Iris pigment epithelial cell (primary cell): Measurements from ENCODE around the gene DERL2.
A peak's percentile ranks its signal among the peaks of the same experiment; 100 is the strongest.

Experiments used
- DNase-seq: peaks from one replicate; pipeline ENCODE4 v3.0.0-alpha.2; 2011; ENCODE audit warnings: low read depth

The DERL2 gene

DNA sequence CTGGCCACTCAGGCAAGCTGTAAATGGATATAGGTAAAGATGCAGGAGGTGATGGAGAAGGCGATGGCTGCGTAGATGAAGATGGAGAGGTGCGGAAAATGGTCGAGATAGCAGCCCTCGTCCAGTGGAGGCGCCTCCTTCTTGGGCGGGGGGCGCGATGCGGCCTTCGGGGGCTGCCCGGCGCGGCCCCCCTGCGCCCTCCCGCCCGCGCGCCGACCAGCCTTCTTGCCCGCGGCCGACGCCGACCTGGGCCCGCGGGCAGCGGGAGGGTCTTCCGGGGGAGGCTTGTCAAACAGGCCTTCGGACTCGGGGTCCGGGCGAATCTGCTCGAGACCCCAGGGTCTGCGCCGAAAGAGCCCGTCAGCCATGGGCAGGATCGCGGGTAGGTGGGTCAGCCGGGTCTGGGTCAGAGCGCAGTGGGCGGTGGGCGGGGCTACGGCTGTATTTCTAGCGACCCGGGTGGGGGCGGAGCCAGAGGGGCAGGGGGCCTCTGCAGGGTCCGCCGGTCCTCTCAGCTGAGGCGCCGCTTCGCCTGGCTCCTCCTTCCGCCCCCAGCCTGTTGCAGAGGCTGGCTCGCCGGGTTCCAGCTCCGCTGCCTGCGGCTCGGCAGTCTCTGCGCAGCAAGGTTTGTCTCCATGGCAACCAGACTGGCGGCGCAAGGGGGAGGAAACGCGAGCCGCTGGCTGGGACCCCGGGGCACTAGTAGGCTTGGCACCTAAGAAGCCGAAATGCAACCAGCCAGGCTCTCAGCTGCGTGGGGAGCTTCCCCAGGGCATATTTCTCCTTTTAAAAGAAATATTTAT is 14.8 kb upstream of the DERL2 start:
- peak; percentile 82 for DNase-seq

GRCh38 chr17:5500247-5500588 is 14.2 kb upstream of the DERL2 start:
- no peak for DNase-seq

DNA sequence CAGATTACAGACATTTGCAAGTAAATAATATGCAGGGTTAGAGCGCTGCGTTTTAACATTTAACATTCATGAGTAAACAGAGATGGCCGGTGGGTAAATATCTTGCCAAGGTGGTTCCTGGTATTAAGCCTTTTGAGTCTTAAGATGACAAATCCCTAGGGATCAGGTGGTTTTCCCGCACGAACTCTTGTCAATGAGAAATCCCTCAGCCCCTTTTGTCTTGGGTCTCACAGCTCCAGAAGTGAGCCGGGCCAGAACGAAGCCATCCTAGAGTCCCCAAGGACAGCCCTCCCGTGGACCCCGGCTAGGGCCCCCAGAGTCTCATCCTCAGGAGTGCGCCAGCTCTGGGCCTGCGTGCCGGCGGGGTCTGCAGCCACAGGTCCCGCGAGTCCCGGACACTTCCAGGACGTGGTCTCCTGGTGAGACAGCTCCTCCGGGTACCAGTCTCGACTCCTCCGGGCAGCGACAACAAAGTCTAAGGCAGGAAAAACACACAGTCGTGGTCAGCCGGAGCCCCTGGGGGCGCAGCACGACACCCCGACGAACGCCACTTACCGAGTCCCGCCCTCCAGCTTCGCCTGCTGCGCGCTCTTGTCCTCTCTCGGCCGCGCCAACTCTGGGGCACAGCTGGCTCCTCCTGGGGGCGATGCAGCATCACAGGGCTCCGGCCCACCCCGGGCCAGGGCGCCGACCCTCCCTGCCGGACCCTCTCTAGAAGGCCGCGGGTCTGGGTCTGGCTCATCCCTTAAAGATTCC is 13.7 kb upstream of the DERL2 start:
- no peak for DNase-seq

DNA sequence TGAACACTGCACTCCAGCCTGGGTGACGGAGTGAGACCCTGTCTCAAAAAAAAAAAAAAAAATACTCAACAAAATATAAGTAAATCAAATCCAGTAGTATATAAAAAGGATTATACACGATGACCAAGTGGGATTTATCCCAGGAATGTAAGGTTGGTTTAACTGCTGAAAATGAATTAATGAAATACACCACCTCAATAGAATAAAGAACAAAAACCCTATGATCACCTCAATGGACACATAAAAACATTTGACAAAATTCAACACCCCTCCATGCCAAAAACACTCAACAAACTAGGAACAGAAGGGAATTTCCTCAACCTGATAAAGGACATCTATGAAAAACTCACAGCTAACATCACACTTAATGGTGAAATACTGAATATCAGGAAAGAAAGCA is 7.0 kb upstream of the DERL2 start:
- no peak for DNase-seq

DNA sequence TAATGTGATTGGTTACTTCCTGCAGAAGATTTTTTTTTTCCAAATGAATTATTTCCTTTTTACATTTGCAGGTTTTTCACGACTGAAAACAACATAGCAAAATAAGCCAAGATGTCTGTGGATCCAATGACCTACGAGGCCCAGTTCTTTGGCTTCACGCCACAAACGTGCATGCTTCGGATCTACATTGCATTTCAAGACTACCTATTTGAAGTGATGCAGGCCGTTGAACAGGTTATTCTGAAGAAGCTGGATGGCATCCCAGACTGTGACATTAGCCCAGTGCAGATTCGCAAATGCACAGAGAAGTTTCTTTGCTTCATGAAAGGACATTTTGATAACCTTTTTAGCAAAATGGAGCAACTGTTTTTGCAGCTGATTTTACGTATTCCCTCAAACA is 2.8 kb upstream of the DERL2 start:
- no peak for DNase-seq

DNA sequence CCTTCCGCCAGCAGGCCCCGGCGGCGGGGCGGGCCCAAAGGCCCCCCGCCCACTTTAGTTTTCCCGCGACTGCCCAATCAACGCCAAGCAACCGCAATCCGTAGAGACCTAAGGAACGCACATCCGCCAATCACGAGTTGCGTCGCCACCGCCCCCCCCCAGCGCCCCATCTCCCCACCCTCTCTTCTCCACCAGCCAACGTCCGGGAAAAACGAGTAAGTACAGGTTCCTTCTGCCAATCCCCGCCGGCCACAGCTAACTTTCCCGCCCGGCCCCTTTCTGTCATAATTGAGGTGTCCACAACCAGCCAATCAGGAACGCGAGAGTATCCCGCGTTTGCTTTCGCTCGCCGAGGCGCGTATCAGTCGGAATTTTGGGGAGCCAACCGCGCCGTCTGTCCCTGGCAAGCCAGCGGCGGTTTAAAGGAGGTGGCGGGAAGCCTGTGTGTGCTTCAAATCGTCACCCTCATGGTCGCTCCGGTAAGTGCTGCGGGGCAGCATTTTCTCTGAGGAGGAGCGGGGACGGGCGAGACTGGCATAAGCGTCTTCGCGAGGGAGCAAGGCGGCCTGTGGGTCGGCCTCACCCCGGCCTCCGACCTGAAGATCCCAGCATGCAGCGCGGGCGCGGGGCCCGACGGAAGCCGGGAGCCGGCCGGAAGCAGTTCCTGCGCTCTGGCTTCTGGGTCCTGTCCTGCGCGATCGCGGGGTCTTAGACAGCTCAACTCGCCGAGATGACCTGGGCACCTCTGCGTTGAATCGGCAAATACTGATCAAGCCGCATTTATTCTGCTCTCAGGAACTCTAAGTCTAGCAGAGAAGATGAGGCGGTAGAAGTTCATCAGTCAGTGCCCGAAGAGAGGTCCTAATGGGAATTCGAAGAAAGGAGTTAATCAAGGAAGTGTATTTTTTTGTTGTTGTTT is 487 bp upstream of the DERL2 start, which contains the start of gene MIS12:
Gene MIS12, plus strand, starts transcription at position 361 of the 919 bp plus-strand sequence. CDS start 2,297 bp downstream, outside the sequence.
- peak; percentile 99 for DNase-seq

DNA sequence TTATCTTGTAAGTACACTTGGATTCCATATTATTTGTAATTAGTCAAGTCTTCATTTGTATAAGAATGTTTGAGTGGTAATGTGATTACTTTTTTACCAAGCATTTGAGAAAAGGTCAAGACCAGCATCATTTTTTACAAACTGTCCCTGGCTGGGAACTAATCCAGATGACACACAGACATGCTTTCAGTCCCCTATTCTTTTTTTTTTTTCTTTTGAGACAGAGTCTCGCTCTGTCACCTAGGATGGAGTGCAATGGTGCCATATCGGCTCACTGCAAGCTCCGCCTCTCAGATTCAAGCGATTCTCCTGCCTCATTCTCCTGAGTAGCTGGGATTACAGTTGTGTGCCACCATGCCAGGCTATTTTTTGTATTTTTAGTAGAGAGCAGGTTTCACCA is 4.5 kb downstream of the DERL2 start:
- no peak for DNase-seq

DNA sequence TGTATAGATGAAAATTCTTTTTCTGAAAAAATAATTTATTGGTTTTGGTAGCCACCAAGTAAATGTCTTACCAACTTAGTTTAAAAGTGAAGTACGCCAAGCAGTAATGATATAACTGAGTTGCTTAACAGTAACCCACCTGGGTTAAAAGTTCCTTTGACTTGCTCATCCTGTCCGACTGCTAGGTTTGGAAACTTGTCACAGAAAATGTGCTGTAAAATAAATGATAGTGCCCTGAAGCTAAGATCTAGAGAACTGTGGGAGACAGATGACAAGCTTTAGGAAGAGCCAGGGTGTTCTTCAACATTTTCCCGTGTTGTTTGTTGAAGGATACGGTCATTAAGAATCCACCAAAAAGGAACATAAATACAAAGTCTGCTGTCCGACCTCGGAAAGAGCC is 5.0 kb downstream of the DERL2 start:
- no peak for DNase-seq

- DNase-seq: no peak
Observed at GRCh38 chr17:5478992-5479391, 7.0 kb downstream of the DERL2 start.

DNA sequence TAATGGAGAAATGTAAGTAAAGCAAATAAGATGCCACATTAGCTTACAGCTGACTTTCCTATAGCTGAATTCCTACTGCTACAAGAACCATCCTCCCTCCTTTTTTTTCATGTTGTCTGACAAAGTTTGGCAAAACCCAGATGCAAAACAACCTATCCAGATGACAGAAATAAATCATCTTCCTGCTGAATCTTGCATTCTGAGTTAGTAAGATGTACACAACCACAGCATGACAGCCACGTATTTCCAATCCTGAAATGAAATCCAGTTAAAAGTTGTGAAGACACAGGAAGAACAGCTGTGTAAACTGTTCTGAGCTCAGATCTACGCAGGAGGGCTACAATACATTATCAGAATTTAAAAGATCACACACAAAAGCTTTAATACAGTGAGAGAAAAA is 12.1 kb downstream of the DERL2 start:
- no peak for DNase-seq

DNA sequence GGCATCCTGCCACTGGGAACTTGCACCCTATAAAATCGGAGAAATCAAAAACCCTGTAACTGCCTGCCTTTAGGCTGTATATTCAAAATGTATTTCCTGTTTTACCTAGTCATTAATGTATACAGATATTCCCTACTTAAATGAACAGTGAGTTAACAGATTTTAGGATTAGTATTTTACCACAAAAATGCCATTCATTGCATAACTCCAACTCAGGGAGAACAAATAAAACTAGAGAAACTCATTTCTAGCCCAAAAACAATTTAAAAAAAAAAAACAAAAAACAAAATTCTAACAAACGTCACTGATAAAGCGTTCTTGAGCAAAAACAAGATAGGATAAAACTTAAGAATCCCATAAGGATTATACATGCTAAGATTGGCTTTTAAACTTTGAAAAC is 13.5 kb downstream of the DERL2 start:
- DNase-seq: peak; percentile 41

- no peak for DNase-seq
Observed at GRCh38 chr17:5468075-5468473, 17.9 kb downstream of the DERL2 start.

- DNase-seq: no peak
Observed at GRCh38 chr17:5467416-5467815, 18.6 kb downstream of the DERL2 start.

- DNase-seq: no peak
Observed at GRCh38 chr17:5466295-5466694, 19.7 kb downstream of the DERL2 start.

DNA sequence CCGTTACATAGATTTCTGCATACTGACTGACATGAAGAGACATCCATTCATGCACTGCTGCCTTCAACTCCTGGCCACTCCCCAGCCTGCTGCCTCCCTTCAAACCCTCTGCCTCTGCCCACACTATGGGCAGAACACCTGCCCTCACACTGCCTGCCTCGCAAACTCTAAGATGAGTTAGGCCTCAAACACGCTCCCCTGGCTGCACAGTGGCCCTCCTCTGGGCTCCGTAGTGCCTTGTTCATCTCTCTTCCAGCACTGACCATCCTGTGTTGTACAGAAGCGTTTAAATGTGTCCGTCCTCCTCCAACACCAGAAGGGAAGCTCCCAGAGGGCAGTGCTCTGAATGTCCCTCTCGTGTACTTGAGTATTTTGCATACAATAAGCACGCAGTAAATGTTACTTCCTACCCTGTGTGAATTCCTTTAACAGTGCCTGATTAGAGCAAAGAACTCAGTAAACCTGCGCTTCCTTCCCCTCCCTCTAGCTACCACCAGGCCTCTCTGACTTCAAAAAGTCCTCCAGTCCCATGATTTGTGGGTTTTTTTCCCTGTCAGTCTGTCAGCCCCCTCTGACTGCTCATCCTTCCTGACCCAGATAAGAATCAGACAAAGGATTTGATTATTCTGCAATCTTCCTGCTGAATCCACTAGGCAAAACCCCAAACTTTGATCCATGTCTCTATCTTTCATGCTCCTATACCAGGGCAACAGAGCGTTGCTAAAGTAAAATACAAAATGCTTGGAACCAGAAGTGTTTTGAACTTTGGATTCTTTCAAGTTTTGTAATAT is 21.1 kb downstream of the DERL2 start:
- no peak for DNase-seq

DNA sequence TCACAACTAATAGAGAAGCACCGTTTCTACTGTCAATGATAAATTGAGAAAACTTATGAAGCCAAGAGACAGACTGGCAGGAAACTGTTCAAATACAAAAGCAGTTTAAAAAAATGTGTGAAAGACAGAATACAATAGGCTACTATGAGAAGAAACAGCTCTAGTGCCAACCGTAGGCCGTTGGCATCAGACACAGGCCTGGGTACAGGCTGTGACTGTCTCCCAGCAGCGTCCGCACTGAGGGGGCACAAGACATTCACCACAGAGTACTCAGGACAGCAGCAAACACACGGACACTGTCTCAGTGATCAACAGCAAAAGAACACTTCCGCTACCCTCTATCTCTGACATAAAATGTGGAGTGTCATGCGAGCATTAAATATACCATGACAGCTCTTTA is 39.2 kb downstream of the DERL2 start:
- no peak for DNase-seq

DNA sequence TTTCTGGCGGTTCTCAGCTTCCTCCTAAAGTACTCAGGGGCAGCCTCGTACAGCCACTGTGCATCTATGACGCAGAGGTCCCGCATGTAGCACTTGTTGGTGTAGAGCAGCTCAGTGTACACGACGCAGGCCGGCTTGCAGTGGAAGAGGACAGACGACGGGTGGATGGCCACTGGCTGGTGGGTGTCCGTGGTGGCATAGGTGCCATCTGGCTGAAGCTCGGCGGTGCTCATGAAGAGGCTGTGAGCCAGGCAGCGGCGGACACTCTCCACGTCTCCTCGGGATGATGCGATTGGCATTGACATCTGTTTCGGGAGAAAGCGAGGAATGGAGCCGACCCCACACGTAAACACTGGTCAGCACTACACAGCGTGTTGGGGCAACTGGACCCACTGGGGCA is 41.8 kb downstream of the DERL2 start:
- DNase-seq: no peak

GRCh38 chr17:5443728-5444127 is 42.2 kb downstream of the DERL2 start:
- no peak for DNase-seq

- DNase-seq: no peak
Observed at GRCh38 chr17:5439446-5439764, 46.6 kb downstream of the DERL2 start.

DNA sequence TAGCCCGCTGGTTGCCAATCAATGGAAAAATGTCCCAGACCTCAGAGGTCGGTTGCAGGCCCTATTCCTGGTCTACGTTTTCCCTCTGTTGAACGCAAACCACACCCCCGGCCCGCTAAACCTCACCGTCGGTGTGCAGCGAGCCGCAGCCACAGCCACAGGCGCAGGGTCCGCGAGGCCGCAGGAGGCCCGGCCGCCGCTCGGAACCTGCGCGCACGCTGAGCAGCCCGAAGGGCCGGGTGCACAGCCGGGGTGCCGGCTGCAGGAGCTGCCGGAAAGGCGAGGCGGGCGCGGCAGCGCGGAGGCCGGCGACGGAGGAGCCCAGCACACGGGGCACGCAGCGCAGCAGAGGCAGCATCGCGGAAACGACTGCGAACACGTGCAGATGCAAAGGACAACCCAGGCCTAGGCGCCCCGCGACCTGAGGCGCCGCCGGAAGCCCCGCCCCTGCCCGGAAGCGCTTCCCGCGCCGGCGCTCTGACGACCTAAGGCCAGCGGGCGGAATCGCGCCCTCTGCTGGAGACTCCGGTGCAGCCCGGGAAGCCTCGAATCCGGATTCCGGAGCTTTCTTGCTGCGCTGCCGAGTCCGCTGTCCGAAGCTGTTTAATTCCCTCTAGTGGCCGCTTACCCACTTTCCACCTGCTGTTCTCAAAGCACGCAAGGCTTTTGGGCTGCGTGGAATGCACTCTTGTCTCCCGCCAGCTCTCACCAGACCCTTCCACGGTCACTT is 47.1 kb downstream of the DERL2 start, which contains the start of gene C1QBP:
Gene C1QBP, minus strand, starts transcription at position 440 of the 730 bp plus-strand sequence. Its CDS starts 82 bp downstream, at position 358.
- peak; percentile 92 for DNase-seq

DNA sequence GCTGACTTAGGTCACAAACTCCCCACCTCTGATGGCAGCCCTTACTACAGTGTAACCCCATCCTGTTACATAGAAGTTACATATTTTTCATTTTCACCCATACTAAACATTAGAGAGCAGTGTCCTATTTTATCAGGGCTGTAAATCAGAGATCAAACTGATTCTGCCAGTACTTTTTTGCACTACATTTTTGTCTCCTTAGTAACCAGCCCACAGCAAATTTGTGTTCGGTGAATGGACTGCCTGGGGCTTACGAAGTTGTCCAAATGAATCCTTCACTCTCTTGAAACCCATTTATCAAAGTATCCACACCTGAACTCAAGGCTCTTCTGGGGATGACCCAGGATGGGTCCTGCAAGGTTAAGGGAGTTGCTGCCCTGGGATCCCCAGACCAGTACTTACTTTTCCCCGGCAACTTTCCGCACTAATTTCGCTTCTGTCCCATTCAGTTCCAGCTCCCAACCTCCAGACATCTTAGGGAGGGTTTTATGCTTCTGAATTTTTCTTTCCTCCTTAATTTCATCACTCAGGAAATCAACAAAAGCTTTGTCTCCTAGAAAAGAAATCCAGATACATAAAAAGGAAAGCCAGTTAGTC is 48.2 kb downstream of the DERL2 start:
- DNase-seq: peak; percentile 66
